ENCODE results near the gene YRDC.

DNA sequence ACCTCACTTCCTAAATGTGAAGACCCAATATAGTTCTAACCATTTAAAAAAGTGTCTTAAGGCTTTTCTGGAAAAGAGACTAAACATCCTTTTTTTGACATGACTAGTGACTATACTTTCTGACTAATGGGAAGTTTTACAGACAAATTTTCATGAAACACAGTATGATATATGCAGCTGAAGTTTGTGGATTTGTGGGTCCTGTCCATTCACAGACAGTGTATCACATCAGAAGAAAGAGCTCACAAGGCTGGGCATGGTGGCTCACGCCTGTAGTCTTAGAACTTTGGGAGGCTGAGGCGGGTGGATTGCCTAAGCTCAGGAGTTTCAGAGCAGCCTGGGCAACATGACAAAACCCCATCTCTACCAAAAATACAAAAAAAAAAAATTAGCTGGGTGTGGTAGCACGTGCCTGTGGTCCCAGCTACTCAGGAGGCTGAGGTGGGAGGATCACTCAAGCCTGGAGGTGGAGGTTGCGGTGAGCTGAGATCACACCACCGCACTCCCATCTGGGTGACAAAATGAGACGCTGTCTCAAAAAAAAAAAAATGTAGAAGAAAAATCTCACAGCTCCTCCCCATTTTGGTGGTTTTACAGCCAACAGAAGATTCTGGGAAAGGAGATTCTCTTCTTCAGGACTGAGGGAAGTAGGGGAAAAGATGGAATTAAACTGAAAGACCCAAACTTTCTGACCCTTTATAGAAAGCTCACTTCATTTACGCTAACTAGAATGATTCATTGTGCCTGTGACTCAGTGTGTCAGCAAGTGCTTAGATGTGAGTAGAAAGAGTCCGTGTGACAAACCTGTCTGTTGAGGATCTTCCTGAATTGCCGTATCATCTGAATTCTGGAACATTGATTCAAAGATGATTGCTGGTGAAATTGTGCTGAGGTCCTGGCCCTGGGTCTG is 15.2 kb upstream of the YRDC start:
- TF ChIP-seq YY2 (tag by site-specific recombination; IDR thresholded peaks at IDR 0.05) (no peak), ZNF292 (tag by site-specific recombination; IDR thresholded peaks at IDR 0.05; ENCODE audit: borderline replicate concordance, low read depth) (no peak), KLF10 (tag by site-specific recombination; IDR thresholded peaks at IDR 0.05) (no peak), MYNN (tag by site-specific recombination; IDR thresholded peaks at IDR 0.05; ENCODE audit: borderline replicate concordance) (no peak), ZNF707 (tag by site-specific recombination; IDR thresholded peaks at IDR 0.05) (no peak), ZNF776 (tag by site-specific recombination; IDR thresholded peaks at IDR 0.05; ENCODE audit: borderline replicate concordance) (no peak), ZNF140 (tag by site-specific recombination; IDR thresholded peaks at IDR 0.05) (no peak), RBAK (tag by site-specific recombination; IDR thresholded peaks at IDR 0.05) (no peak), ZIC2 (tag by site-specific recombination; IDR thresholded peaks at IDR 0.05) (no peak)
- TF ChIP-seq, protein P1, sequence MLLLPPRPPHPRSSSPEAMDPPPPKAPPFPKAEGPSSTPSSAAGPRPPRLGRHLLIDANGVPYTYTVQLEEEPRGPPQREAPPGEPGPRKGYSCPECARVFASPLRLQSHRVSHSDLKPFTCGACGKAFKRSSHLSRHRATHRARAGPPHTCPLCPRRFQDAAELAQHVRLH (tag by site-specific recombination; IDR thresholded peaks at IDR 0.05), result no peak
- TF ChIP-seq, protein P2, sequence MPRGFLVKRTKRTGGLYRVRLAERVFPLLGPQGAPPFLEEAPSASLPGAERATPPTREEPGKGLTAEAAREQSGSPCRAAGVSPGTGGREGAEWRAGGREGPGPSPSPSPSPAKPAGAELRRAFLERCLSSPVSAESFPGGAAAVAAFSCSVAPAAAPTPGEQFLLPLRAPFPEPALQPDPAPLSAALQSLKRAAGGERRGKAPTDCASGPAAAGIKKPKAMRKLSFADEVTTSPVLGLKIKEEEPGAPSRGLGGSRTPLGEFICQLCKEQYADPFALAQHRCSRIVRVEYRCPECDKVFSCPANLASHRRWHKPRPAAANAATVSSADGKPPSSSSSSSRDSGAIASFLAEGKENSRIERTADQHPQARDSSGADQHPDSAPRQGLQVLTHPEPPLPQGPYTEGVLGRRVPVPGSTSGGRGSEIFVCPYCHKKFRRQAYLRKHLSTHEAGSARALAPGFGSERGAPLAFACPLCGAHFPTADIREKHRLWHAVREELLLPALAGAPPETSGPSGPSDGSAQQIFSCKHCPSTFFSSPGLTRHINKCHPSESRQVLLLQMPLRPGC (tag by site-specific recombination; IDR thresholded peaks at IDR 0.05), result no peak
- TF ChIP-seq, protein P3, sequence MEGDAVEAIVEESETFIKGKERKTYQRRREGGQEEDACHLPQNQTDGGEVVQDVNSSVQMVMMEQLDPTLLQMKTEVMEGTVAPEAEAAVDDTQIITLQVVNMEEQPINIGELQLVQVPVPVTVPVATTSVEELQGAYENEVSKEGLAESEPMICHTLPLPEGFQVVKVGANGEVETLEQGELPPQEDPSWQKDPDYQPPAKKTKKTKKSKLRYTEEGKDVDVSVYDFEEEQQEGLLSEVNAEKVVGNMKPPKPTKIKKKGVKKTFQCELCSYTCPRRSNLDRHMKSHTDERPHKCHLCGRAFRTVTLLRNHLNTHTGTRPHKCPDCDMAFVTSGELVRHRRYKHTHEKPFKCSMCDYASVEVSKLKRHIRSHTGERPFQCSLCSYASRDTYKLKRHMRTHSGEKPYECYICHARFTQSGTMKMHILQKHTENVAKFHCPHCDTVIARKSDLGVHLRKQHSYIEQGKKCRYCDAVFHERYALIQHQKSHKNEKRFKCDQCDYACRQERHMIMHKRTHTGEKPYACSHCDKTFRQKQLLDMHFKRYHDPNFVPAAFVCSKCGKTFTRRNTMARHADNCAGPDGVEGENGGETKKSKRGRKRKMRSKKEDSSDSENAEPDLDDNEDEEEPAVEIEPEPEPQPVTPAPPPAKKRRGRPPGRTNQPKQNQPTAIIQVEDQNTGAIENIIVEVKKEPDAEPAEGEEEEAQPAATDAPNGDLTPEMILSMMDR (tag by site-specific recombination; IDR thresholded peaks at IDR 0.05), result no peak
- TF ChIP-seq, protein P4, sequence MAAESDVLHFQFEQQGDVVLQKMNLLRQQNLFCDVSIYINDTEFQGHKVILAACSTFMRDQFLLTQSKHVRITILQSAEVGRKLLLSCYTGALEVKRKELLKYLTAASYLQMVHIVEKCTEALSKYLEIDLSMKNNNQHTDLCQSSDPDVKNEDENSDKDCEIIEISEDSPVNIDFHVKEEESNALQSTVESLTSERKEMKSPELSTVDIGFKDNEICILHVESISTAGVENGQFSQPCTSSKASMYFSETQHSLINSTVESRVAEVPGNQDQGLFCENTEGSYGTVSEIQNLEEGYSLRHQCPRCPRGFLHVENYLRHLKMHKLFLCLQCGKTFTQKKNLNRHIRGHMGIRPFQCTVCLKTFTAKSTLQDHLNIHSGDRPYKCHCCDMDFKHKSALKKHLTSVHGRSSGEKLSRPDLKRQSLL (tag by site-specific recombination; IDR thresholded peaks at IDR 0.05), result no peak
- TF ChIP-seq, protein P5, sequence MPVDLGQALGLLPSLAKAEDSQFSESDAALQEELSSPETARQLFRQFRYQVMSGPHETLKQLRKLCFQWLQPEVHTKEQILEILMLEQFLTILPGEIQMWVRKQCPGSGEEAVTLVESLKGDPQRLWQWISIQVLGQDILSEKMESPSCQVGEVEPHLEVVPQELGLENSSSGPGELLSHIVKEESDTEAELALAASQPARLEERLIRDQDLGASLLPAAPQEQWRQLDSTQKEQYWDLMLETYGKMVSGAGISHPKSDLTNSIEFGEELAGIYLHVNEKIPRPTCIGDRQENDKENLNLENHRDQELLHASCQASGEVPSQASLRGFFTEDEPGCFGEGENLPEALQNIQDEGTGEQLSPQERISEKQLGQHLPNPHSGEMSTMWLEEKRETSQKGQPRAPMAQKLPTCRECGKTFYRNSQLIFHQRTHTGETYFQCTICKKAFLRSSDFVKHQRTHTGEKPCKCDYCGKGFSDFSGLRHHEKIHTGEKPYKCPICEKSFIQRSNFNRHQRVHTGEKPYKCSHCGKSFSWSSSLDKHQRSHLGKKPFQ (tag by site-specific recombination; IDR thresholded peaks at IDR 0.05), result no peak

All from HEK293 (cell line).